ENCODE measurements around the gene FBXW8.

DNA sequence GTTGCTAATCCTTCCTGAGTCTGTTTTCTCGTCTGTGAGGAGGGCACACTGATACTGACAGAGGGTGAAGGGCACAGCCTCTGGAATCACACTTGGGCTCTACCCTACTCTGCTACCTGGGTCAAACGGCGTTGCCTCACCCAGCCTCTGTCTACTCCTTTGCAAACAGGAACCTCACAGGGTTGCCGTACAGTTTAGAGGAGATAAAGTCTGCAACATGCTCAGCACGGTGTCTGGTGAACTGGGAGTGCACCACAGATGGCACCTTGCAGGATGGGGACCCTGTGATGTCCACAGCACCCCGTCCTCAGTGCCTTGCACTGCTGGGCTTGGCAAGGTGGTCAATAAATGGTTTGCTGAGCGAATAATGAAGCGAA lies 150.2 kb downstream of the FBXW8 start:
- TF ChIP-seq, protein P1, sequence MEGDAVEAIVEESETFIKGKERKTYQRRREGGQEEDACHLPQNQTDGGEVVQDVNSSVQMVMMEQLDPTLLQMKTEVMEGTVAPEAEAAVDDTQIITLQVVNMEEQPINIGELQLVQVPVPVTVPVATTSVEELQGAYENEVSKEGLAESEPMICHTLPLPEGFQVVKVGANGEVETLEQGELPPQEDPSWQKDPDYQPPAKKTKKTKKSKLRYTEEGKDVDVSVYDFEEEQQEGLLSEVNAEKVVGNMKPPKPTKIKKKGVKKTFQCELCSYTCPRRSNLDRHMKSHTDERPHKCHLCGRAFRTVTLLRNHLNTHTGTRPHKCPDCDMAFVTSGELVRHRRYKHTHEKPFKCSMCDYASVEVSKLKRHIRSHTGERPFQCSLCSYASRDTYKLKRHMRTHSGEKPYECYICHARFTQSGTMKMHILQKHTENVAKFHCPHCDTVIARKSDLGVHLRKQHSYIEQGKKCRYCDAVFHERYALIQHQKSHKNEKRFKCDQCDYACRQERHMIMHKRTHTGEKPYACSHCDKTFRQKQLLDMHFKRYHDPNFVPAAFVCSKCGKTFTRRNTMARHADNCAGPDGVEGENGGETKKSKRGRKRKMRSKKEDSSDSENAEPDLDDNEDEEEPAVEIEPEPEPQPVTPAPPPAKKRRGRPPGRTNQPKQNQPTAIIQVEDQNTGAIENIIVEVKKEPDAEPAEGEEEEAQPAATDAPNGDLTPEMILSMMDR (optimal IDR thresholded peaks at IDR 0.05 in 1 of 3, IDR thresholded peaks at IDR 0.05 in 1 of 3, conservative IDR thresholded peaks at IDR 0.05 in 1 of 3; ENCODE audit: extremely low read depth in 1 of 3, insufficient read depth in 2 of 3, low read length in 3 of 3): no peak
- peak; percentile 20 for TF ChIP-seq EZH2 (IDR thresholded peaks at IDR 0.05; ENCODE audit: low read length)

Measured in keratinocyte (primary cell).